DND-41 (cell line): Measurements from ENCODE around the gene DCTD.

Experiments used
- EZH2 ChIP-seq: IDR thresholded peaks from 3 replicates; pipeline ENCODE4 v1.6.1; 2012; ENCODE audit warnings: borderline replicate concordance, low read depth, mild to moderate bottlenecking, moderate library complexity, low read length, inconsistent platforms; ENCODE audit not compliant: severe bottlenecking
- TF ChIP-seq, protein P1 (sequence below): IDR thresholded peaks from 2 replicates; pipeline ENCODE4 v1.5.1; 2012; ENCODE audit warnings: borderline replicate concordance, low read length, moderate library complexity, mild to moderate bottlenecking; ENCODE audit not compliant: poor library complexity, severe bottlenecking; ENCODE audit errors: extremely low read depth

DNA sequence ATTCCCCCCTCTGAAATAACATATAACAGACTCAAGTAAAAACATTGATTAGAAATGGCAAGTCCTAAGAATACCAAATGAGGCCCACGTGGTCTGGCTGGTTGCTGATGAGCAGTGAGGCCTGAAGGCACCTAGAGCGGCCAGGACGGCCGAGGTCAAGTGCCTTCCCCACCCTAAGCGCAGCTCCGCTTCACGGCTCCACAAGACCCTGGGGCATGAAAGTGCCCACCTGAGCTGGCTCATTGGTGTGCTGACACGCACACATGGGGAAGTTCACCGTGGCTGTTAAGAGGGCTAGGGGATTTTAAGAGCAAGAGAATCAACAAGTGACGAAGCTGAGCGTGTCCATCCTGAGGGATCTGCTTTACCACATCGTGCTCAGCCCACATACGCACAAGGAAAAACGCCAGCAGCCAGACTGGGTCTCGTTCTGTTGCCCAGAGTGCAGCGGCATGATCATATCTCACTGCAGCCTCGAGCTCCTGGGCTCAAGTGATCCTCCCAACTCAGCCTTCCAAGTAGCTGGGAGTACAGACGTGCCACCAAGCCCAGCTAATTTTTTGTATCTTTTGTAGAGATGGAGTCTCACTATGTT lies 22.4 kb downstream of the DCTD start:
- TF ChIP-seq, protein P1, sequence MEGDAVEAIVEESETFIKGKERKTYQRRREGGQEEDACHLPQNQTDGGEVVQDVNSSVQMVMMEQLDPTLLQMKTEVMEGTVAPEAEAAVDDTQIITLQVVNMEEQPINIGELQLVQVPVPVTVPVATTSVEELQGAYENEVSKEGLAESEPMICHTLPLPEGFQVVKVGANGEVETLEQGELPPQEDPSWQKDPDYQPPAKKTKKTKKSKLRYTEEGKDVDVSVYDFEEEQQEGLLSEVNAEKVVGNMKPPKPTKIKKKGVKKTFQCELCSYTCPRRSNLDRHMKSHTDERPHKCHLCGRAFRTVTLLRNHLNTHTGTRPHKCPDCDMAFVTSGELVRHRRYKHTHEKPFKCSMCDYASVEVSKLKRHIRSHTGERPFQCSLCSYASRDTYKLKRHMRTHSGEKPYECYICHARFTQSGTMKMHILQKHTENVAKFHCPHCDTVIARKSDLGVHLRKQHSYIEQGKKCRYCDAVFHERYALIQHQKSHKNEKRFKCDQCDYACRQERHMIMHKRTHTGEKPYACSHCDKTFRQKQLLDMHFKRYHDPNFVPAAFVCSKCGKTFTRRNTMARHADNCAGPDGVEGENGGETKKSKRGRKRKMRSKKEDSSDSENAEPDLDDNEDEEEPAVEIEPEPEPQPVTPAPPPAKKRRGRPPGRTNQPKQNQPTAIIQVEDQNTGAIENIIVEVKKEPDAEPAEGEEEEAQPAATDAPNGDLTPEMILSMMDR: no peak
- no peak for TF ChIP-seq EZH2
